WERI-Rb-1 (cell line): ENCODE data around the gene CAPN2.
"Not testable (repeated sequence)": the region's sequence is repeated elsewhere in the genome, so short reads cannot be mapped to it uniquely, and the experiment has no call there.

Experiments
- DNase-seq: peaks from one replicate; pipeline ENCODE4 v3.0.0-alpha.2; 2020
- H3K27ac ChIP-seq: fragments of 250-450 bp; sonication (Bioruptor Pico); 2 replicates; pipeline ENCODE4 v1.5.1; 2020; ENCODE audit warnings: mild to moderate bottlenecking, moderate library complexity
- H3K27me3 ChIP-seq: fragments of 250-450 bp; sonication (Bioruptor Pico); 2 replicates; pipeline ENCODE4 v1.5.1; 2021; ENCODE audit warnings: mild to moderate bottlenecking, low read depth, moderate library complexity; ENCODE audit not compliant: insufficient read depth, severe bottlenecking
- H3K36me3 ChIP-seq: fragments of 250-450 bp; sonication (Bioruptor Pico); 2 replicates; pipeline ENCODE4 v1.5.1; 2020; ENCODE audit warnings: mild to moderate bottlenecking, moderate library complexity
- H3K4me3 ChIP-seq: 2 replicates; pipeline ENCODE4 v1.5.1; 2011; ENCODE audit warnings: low read depth, mild to moderate bottlenecking, control low read depth, low read length
- H3K9me3 ChIP-seq: fragments of 250-450 bp; sonication (Bioruptor Pico); 2 replicates; pipeline ENCODE4 v1.5.1; 2021; ENCODE audit warnings: mild to moderate bottlenecking, moderate library complexity; ENCODE audit not compliant: severe bottlenecking
- CTCF ChIP-seq: IDR thresholded peaks from 2 replicates; pipeline ENCODE4 v1.5.1; 2011; ENCODE audit warnings: low read depth, mild to moderate bottlenecking, control low read depth, inconsistent platforms, low read length

CAPN2 gene

GRCh38 chr1:223730479-223731132 is 18.3 kb downstream of the CAPN2 start:
- H3K36me3 ChIP-seq: no peaks in the 10 kb centered on the region

GRCh38 chr1:223731133-223731770 is 18.9 kb downstream of the CAPN2 start:
- no peak for DNase-seq
- H3K36me3 ChIP-seq: no peaks in the 10 kb centered on the region
- H3K27me3 ChIP-seq: no peaks in the 10 kb centered on the region
- H3K4me3 ChIP-seq: no peak overlapping the region
- H3K27ac ChIP-seq: no peak overlapping the region
- no peak for TF ChIP-seq CTCF
- H3K9me3 ChIP-seq: no peaks in the 10 kb centered on the region

More at GRCh38 chr1:223730479-223731132, 18.3 kb downstream of the CAPN2 start:
- no peaks in the 10 kb centered on the region for H3K9me3 ChIP-seq
- DNase-seq: no peak
- H3K27me3 ChIP-seq: no peaks in the 10 kb centered on the region
- TF ChIP-seq CTCF: no peak
- no peak overlapping the region for H3K4me3 ChIP-seq
- no peak overlapping the region for H3K27ac ChIP-seq

- Histone ChIP-seq H3K27ac (no peak overlapping the region), H3K36me3 (no peaks in the 10 kb centered on the region)
- DNase-seq: no peak
Observed at GRCh38 chr1:223732993-223733798, 20.9 kb downstream of the CAPN2 start.

GRCh38 chr1:223733898-223734852 is 21.8 kb downstream of the CAPN2 start:
- DNase-seq: no peak
- no peak for TF ChIP-seq CTCF
- no peaks in the 10 kb centered on the region for H3K36me3 ChIP-seq
- H3K27ac ChIP-seq: no peak overlapping the region
- no peak overlapping the region for H3K4me3 ChIP-seq
- no peaks in the 10 kb centered on the region for H3K9me3 ChIP-seq
- H3K27me3 ChIP-seq: no peaks in the 10 kb centered on the region

More at GRCh38 chr1:223732993-223733798, 20.9 kb downstream of the CAPN2 start:
- Histone ChIP-seq H3K4me3 (no peak overlapping the region), H3K27me3 (no peaks in the 10 kb centered on the region), H3K9me3 (no peaks in the 10 kb centered on the region)
- no peak for TF ChIP-seq CTCF

GRCh38 chr1:223736638-223737037 is 24.3 kb downstream of the CAPN2 start:
- H3K27me3 ChIP-seq, H3K27ac ChIP-seq, H3K4me3 ChIP-seq, H3K9me3 ChIP-seq, H3K36me3 ChIP-seq, DNase-seq: not testable (repeated sequence)
